Renal cortical epithelial cell (primary cell): ENCODE results near the gene LRP10. TPM values are rescaled to one million over a fixed set of nuclear protein-coding genes. Genes with fewer than 3 reads are reported as not detected.
A peak's percentile ranks its signal among the peaks of the same experiment; 100 is the strongest.
"Not testable (repeated sequence)": the region's sequence is repeated elsewhere in the genome, so short reads cannot be mapped to it uniquely, and the experiment has no call there.

Source experiments
- DNase-seq: peaks from one replicate; pipeline ENCODE4 v3.0.0-alpha.2; 2011; ENCODE audit warnings: low read depth
- total RNA-seq: library from RNA; depleted of rRNA; stranded (reverse); fragments of >200 nt; gene quantifications from 2 replicates; pipeline ENCODE4 v1.2.3, GENCODE V29; 2014

LRP10 gene, protein sequence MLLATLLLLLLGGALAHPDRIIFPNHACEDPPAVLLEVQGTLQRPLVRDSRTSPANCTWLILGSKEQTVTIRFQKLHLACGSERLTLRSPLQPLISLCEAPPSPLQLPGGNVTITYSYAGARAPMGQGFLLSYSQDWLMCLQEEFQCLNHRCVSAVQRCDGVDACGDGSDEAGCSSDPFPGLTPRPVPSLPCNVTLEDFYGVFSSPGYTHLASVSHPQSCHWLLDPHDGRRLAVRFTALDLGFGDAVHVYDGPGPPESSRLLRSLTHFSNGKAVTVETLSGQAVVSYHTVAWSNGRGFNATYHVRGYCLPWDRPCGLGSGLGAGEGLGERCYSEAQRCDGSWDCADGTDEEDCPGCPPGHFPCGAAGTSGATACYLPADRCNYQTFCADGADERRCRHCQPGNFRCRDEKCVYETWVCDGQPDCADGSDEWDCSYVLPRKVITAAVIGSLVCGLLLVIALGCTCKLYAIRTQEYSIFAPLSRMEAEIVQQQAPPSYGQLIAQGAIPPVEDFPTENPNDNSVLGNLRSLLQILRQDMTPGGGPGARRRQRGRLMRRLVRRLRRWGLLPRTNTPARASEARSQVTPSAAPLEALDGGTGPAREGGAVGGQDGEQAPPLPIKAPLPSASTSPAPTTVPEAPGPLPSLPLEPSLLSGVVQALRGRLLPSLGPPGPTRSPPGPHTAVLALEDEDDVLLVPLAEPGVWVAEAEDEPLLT
- total RNA-seq = 71.9 and 268 TPM in 2 replicates

DNA sequence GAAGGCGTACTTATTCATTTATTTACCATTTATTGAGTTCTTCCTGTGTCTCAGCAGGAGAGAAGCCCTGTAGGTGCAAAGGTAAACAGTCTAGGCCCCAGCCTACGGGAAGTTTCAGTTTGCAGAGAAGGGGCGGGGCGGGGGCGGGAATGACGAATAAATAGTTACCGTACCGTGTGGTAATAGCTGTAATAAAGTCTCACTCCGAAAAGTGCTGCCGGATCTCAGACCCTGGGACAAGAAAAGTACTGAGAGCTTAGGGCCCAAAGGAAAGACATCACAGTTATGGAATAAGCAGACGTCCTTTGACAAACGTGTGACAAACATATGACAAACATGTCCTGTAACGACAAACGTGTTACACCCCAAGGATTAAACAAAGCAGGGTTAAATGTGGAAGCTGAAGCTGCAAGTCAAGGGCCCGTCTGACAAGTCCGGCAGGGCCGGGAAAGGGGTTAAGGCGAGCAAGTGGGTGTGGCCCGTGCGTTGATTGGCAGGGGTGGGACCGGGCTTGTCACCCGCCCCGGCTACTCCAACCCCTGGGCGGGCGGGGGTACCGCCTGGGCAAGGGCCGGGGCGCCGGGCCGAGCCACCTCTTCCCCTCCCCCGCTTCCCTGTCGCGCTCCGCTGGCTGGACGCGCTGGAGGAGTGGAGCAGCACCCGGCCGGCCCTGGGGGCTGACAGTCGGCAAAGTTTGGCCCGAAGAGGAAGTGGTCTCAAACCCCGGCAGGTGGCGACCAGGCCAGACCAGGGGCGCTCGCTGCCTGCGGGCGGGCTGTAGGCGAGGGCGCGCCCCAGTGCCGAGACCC is at the start of gene LRP10:
TSS of gene LRP10 (plus strand) at position 517 of the 809 bp plus-strand sequence. CDS start 564 bp downstream, outside the sequence.
- peak; percentile 86 for DNase-seq

DNA sequence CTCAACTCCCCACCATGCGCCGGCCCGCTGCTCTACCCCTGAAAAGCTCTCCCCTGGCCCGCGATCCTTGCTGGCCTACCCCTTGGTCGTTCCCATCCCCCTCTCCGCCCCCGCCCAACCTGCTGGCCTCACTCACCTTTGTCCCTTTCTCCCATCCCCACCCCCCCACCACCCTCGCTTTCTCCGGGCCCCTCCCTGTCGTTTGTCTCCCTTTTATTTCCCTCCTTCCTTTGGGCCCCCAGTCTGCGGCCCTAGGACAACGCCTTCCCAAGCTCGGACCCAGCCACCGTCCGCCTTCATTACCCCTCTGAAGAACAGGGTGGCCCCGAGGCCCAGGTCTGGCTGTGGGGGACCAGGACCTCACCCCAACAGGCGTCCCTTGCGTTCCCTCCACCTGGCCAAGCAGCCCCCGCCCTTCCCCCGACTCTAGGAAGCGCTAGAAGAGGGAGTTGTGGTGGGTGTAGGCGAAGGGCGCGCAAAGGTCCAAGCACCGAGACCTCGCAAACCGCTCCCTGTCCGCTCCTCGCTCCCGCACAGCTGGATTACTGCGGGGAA is 49.4 kb upstream of the LRP10 start:
- DNase-seq = no peak

DNA sequence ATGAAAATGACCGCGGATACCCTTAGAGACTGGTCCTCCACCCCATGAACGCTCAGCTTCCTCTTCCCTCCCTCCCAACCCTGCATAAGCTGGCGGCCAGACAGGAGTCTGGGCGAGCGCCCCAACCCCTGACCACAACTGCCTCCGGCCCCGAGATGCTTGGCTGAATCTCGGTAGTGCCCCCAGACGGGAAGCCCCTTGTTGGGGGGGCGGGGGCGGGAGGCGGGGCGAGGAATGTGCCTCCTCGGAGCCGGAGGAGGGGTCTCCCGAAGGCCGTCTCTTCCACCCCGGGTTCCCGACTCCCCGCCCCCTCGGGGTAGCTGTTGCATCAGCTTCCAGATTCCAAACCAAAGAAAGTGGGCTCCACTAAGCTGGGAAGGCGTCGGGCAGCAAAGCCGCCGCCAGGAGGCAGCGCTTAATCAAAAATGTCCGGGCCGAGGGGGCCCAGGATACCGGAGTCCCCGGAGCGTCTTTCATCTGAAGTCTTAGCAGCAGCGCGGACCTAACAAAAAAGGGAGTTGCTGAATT is 48.9 kb upstream of the LRP10 start:
- DNase-seq = peak; percentile 80

DNA sequence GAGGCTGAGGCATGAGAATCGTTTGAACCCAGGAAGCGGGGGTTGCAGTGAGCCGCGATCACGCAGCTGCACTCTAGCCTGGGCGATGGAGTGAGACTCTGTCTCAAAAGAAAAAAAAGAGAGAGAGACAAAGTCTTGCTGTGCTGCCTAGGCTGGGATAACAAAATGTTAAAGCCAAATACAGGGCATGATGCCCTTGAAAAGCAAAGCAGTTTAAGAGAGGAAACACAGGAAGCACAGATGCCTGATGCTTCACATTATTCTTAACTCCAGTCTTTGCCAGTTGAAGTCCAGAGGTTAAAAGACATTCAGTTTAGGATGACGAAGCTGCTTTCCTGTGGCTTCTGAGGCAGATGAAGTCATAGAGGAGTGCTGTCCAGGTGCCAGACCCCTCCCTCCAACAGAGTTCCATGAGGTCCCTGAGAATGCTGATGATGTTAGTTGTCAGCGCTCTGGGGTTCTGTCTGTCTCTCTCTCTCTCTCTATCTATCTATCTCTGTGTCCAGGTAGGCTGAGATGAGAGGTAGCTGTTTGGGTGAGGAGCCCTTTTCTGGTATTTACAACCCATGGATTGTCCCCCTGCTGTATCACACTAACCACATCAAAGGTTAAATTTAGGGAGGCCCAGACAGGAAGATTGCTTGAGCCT is 46.7 kb upstream of the LRP10 start:
- DNase-seq = peak; percentile 94

DNA sequence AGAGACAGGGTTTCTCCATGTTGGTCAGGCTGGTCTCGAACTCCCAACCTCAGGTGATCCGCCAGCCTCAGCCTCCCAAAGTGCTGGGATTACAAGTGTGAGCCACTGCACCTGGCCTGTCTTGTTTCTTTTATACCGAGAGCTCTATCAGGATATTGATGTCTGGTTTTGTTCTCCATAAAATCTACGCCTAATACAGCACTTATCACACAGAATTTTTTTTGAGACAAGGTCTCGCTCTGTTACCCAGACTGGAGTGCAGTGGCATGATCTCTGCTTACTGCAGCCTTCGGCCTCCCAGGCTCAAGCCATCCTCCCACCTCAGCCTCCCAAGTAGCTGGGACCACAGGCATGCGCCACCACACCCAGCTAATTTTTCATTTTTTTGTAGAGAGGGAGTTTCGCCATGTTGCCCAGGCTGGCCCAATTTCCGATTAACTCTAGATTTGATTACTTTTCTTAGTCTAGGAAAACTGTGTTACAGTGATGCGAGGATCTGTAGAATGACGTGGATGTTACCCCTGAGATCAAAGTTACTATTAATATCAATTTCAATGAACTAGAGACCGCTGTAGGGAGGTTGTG is 42.4 kb upstream of the LRP10 start:
- DNase-seq = not testable (repeated sequence)

DNA sequence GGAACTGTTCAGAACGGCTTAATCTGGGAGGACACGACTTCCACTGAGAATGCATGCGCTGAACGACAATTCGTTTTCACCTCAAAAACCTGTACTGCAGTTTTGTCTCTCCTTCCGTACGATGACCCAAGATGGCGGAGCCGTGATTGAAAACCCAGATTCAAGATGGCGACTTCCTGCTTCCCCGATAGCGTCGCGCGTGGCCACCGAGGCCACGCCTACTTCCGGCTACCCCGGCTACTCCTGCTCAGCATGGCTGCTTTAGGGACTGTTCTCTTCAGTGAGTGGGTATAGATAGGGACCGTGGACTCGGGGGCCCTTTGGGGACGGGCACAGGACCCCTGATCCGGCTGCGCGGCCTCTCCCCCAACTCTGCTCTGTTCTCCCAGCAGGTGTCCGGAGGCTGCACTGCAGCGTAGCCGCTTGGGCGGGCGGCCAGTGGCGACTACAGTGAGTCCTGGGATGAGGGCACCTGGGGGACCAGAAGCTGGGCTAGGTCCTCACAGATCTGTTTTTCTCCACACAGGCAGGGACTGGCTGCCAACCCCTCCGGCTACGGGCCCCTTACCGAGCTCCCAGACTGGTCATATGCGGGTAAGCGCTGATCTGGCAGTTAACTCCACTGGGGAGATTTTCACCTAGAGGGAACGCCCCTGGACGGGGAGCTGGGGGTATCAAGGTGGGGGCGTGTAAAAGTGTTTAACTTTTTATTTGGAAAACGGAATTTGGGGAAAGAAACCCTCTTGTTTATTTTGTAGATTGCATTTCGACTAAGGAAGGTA is 41.7 kb upstream of the LRP10 start, which contains the start of gene MRPL52:
TSS of gene MRPL52 (plus strand) at position 227 of the 782 bp plus-strand sequence. CDS start at position 253, 26 bp downstream.
- DNase-seq = peak; percentile 84

DNA sequence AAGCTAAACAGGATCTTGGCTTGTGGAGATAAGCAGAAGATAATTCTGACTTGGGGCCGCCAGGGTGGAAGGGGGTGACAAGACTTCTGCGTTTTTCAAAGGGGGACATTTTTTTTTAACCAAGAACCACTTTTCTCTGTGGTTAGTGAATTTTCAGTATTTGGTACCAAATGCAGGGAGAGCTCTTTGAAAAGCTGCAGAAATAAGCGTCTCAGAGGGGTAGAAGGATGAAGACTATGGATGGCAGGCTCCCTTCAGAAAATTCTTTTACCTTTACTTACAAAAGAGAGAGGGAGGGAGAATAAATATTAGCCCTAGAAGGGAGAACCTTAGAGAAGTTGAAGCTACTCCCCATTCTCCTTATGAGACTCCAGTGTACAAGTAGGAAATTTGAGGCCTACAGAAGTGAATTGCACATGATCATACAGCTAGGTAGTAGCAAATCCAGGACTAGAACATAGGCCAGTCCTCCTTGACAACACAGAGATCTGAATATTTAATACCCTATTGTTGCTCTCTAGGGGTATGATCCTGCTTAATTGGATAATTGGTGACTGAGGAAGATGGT is 41.0 kb upstream of the LRP10 start:
- no peak for DNase-seq

DNA sequence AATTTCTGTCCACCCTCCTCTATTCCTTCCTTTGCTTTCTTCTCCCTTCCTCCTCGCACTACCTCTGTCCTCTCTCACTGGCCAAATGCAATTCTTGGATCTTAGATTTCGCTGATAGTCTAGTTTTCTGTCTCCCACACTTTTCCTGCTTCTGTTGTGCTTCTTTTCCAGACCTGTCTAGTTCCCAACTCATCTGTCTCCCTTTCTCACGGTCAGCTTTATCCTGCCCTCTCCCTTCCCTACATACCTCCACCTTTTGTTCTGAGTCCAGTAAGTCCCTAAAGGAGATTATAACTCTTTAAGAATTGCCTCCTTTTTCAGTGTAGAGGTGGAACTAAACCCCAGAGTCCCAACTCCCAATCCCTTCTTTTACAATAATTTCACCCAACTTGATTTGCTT is 36.0 kb upstream of the LRP10 start:
- no peak for DNase-seq

DNA sequence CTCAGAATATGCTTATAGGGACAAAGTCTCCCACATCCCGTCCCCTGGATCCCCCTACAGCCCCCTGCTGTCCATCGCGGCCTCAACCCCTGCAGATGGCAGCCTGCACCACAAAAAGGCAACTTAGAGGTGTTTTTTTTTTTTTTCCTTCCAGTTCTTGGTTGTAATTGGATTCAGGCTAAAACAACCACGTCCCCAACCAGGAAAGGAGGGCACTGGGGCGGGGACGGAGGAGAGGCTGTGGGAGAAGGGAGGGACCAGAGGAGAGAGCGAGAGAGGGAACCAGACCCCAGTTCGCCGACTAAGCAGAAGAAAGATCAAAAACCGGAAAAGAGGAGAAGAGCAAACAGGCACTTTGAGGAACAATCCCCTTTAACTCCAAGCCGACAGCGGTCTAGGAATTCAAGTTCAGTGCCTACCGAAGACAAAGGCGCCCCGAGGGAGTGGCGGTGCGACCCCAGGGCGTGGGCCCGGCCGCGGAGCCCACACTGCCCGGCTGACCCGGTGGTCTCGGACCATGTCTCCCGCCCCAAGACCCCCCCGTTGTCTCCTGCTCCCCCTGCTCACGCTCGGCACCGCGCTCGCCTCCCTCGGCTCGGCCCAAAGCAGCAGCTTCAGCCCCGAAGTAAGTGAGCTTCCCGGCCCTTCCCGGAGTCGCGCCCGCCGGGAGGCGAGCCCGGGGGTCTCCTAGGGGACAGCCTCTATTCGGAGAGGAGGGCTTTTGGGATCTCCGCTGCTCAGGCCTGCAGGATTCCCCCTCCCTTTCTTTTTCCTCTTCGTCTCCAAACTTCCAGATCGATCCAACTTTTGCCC is 35.0 kb upstream of the LRP10 start, which contains the start of gene MMP14:
TSS of gene MMP14 (plus strand) at position 285 of the 813 bp plus-strand sequence. CDS start at position 518, 233 bp downstream.
- peak; percentile 75 for DNase-seq

DNA sequence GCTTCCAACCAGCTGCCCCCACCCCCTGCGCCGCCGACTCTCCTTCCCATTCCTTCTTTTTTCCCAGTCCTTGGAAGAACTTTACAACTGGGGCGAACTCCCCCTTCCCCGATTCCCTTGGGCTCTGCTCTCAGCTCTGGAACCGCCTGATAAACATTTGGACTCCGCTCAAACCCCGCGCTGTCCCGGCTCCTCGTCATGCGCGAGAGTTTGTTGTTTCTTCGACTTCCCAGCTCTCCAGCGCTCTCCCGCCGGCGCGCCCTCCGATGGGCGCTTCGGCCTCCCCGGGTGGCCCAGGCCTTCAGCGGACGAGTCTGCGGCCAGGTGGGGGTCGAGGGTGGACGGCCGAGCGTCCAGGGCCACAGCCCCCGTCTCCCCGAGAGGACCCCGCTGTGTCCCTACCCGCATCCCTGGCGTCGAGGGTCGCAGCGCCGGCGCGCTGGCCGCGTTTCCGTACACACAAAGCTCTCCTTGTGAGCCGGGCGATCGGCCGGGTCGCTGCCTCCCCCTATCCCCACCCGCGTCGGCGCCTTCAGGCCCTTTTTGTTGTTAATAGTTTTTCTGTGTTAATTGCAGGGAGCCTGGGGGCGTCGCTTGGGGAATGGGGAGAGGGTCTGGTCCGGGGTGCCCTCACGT is 34.3 kb upstream of the LRP10 start:
- no peak for DNase-seq

DNA sequence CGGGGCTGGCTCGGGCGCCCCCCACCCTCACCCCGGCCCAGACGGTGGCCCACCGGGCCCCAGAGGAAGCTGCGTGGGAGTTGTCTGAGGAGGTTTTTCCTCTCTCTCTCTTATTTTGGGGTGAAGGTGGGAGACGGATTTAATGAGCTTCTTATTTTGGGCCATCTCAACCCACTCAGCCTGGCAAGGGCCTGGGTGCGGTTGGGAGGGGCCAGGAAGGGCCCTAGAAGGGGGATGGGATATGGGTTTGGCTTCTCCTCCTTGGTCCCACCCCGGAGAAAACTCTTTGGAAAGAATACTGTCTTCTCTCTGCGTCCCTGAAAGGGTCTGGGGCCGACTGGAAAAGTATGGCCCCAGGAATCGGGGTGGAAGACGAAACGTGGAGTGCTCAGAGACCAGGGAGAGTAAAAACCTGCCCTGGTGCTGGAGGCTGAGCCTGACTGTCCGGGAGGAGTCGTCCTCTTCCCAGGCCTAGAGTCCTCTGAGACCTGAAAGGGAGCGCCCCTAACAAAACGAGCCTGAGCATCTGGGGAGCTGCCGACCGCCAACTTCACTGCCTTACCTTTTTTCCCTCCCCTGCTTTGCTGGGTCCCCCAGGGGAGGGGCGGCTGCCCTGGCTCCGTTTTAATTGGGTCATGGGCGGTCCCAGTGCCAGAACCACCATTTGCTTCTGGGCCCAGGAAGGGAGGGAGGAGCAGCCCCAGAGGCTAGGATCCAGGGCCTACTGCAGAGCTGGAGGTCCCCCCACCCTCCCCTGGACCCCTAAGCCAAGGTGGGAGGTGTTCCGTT is 33.6 kb upstream of the LRP10 start:
- DNase-seq = no peak

DNA sequence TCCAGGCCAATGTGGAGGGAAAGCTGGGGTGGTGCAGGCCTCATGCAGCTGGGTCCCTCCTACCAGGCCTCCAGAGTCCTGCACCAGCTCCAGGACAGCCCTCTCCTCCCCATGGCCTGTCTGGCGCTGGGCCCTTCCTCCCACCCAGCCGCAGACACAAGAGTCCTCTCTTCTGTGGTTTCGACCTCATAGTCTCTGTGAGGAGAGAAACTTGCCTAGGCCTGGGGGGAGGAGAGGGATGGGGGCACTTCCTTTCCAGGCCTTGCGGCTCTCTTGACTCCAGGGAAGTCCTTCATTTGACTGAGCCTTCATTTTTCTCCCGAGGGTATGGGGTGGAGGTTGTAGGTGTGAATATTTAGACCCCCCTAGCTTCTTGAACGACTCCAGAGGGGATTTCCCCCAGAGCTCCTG is 32.9 kb upstream of the LRP10 start:
- no peak for DNase-seq

DNA sequence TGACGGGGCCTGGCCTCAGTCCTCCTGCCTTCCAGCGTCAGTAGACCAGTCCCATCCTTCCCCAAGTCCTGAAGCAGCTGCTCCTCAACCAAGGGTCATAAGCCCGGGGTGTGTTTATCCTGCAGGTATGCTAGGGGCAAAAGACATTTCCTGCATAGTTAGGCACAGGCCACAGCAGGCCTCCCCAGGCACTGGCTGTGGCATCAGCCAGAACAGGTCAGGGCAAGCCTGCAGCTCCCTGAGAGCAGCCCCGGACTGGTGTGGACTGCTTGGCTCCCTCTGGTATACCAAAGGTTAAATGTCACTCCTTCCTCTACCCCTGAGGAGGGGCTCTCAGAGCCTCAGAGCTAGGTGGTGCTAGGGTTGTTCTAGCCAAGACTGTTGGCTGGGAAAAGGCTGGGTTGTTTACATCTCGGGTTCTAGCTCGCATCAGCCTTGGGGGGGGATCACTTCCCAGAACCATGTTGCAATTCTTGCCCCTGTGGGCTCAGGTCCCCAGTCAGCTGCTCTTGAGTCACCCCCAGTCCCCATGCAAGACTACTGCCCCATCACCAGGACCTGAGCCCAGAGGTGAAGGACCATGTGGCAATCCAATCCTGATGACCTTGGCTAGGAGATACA is 32.3 kb upstream of the LRP10 start:
- DNase-seq = peak; percentile 52

DNA sequence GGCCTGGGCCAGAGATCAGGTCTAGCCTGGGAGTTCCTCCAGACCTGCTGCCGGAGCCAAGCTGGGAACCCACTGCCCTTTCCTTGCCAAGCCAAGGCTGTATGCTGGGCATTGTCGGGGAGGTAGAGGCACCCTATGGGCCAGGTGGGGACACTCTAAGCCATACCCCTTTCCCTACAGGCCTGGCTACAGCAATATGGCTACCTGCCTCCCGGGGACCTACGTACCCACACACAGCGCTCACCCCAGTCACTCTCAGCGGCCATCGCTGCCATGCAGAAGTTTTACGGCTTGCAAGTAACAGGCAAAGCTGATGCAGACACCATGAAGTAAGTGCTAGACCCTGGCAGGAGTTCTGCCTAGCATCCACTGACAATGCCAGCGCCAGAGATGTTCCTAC is 30.2 kb upstream of the LRP10 start:
- DNase-seq = no peak

DNA sequence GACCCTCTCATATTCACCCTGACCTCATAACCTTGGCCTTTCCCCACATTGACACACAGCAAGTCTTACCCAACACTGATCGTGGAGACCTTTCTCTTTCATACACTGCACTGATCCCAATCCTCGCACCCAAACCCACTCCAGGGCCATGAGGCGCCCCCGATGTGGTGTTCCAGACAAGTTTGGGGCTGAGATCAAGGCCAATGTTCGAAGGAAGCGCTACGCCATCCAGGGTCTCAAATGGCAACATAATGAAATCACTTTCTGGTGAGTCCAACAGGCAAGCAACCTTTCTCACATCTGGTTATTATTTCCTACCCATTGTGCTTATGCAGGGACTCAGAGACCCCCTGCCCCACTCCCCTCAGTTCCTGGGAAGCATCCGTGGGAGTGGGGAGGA is 29.8 kb upstream of the LRP10 start:
- no peak for DNase-seq

DNA sequence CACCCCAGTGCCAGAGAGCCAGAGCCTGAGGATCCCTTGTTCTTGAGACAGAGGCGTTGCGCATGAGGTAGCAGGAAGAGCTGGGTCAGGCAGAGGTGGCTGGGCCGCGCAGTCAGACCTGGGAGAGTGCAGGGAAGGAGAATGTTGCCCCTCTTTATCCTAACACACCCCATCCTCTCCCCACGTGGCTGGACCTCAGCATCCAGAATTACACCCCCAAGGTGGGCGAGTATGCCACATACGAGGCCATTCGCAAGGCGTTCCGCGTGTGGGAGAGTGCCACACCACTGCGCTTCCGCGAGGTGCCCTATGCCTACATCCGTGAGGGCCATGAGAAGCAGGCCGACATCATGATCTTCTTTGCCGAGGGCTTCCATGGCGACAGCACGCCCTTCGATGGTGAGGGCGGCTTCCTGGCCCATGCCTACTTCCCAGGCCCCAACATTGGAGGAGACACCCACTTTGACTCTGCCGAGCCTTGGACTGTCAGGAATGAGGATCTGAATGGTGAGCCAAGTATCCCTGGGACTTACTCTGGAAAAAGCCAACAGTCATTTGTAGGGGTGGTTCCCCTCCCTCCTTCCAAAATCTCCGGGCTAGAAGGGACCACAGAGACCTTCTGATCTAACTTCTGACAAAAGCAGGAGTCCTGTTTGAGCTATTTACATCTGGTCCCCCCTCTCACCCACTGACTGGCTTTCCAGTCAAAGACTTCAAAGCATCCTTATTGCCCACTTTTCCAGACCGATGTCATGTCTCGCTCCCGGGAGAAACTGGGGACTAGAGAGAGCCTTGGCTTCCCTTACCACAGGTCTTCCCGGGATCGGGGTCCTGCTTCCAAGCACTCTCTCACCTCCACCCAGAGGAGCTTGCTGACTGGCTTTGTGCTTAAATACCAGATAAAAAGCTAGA is 29.1 kb upstream of the LRP10 start:
- no peak for DNase-seq
